Loucy (cell line): Measurements from ENCODE around the gene GRIPAP1.
"Not testable (repeated sequence)": the region's sequence is repeated elsewhere in the genome, so short reads cannot be mapped to it uniquely, and the experiment has no call there.

ENCODE experiments used
- H2AFZ ChIP-seq: fragments of 200-600 bp; sonication (generic); 2 replicates; pipeline ENCODE4 v1.6.0; 2016; ENCODE audit warnings: antibody characterized with exemption, mild to moderate bottlenecking, low read length, moderate library complexity
- H3F3A ChIP-seq: fragments of 200-600 bp; 2 replicates; pipeline ENCODE4 v1.6.0; 2016; ENCODE audit warnings: antibody characterized with exemption, low read depth, mild to moderate bottlenecking
- H3K27me3 ChIP-seq: fragments of 200-600 bp; sonication (generic); 2 replicates; pipeline ENCODE4 v1.6.1; 2014; ENCODE audit warnings: low read length, mild to moderate bottlenecking; ENCODE audit not compliant: insufficient read depth, poor library complexity, severe bottlenecking
- H3K36me3 ChIP-seq: fragments of 200-600 bp; sonication (generic); 2 replicates; pipeline ENCODE4 v1.6.1; 2016; ENCODE audit warnings: low read length; ENCODE audit not compliant: insufficient read depth
- H3K4me1 ChIP-seq: fragments of 200-600 bp; sonication (generic); 2 replicates; pipeline ENCODE4 v1.5.1; 2014; ENCODE audit warnings: low read length, mild to moderate bottlenecking; ENCODE audit not compliant: insufficient read depth, poor library complexity, severe bottlenecking
- H3K4me2 ChIP-seq: fragments of 200-600 bp; sonication (generic); 2 replicates; pipeline ENCODE4 v1.6.0; 2014; ENCODE audit warnings: antibody characterized with exemption, low read length, low read depth, mild to moderate bottlenecking; ENCODE audit not compliant: poor library complexity, severe bottlenecking
- H3K4me3 ChIP-seq: fragments of 200-600 bp; sonication (generic); 2 replicates; pipeline ENCODE4 v1.5.1; 2014; ENCODE audit warnings: low read length, mild to moderate bottlenecking, mixed read lengths; ENCODE audit not compliant: poor library complexity, severe bottlenecking
- H3K79me2 ChIP-seq: fragments of 200-600 bp; sonication (generic); 2 replicates; pipeline ENCODE4 v1.6.1; 2014; ENCODE audit warnings: low read length; ENCODE audit not compliant: insufficient read depth
- H3K9ac ChIP-seq: fragments of 200-600 bp; sonication (generic); 2 replicates; pipeline ENCODE4 v1.6.0; 2014; ENCODE audit warnings: mild to moderate bottlenecking, low read depth, low read length, moderate library complexity; ENCODE audit not compliant: poor library complexity, severe bottlenecking
- H3K9me2 ChIP-seq: fragments of 200-600 bp; sonication (generic); replicated peaks from 2 replicates; pipeline ENCODE4 v1.6.1; 2016; ENCODE audit warnings: low read depth, low read length, mixed read lengths
- H3K9me3 ChIP-seq: fragments of 200-600 bp; sonication (generic); 2 replicates; pipeline ENCODE4 v1.6.1; 2014; ENCODE audit warnings: mild to moderate bottlenecking, antibody characterized with exemption, low read length, low read depth; ENCODE audit not compliant: insufficient read depth
- H4K20me1 ChIP-seq: fragments of 200-600 bp; sonication (generic); 2 replicates; pipeline ENCODE4 v1.6.0; 2014; ENCODE audit warnings: antibody characterized with exemption, low read length, mild to moderate bottlenecking; ENCODE audit not compliant: insufficient read depth, poor library complexity, severe bottlenecking
- CTCF ChIP-seq: fragments of 200-600 bp; sonication (generic); conservative IDR thresholded peaks from 2 replicates; pipeline ENCODE4 v1.5.1; 2014; ENCODE audit warnings: mild to moderate bottlenecking, antibody characterized with exemption, low read length
- EZH2phosphoT487 ChIP-seq: fragments of 200-600 bp; IDR thresholded peaks from 2 replicates; pipeline ENCODE4 v1.6.1; 2018; ENCODE audit warnings: antibody characterized with exemption, mild to moderate bottlenecking, moderate library complexity, borderline replicate concordance

The GRIPAP1 gene

GRCh38 chrX:48981178-48981577 lies 20.9 kb downstream of the GRIPAP1 start:
- no peaks in the 10 kb centered on the region for H3K27me3 ChIP-seq
- H3F3A ChIP-seq = no peaks in the 10 kb centered on the region
- H3K9ac ChIP-seq = no peak overlapping the region
- H3K4me1 ChIP-seq = no peaks in the 10 kb centered on the region
- TF ChIP-seq CTCF (no peak), EZH2phosphoT487 (no peak)
- no peak overlapping the region for H2AFZ ChIP-seq
- H3K36me3 ChIP-seq = peaks cover 32% of the 10 kb centered on the region; the same call in 1 of the 2 replicates
- no peak overlapping the region for H3K4me3 ChIP-seq
- H3K4me2 ChIP-seq = no peak overlapping the region
- H3K9me3 ChIP-seq = no peaks in the 10 kb centered on the region
- no peaks in the 10 kb centered on the region for H4K20me1 ChIP-seq
- no peaks in the 10 kb centered on the region for H3K79me2 ChIP-seq
- H3K9me2 ChIP-seq = no peaks in the 10 kb centered on the region

GRCh38 chrX:48980341-48980740 lies 21.7 kb downstream of the GRIPAP1 start:
- not testable (repeated sequence) for H3K9ac ChIP-seq, H3K79me2 ChIP-seq, H3K9me3 ChIP-seq, H3K4me3 ChIP-seq, H3F3A ChIP-seq, H3K9me2 ChIP-seq, H4K20me1 ChIP-seq, H3K4me2 ChIP-seq, H2AFZ ChIP-seq, H3K4me1 ChIP-seq, H3K27me3 ChIP-seq
- peaks cover 32% of the 10 kb centered on the region; the same call in 1 of the 2 replicates for H3K36me3 ChIP-seq

- TF ChIP-seq EZH2phosphoT487 = no peak
- TF ChIP-seq CTCF = no peak
- Histone ChIP-seq H4K20me1 (no peaks in the 10 kb centered on the region), H3K27me3 (no peaks in the 10 kb centered on the region), H3K4me3 (no peak overlapping the region), H3K36me3 (peaks cover 27% of the 10 kb centered on the region; the same call in 1 of the 2 replicates), H2AFZ (no peak overlapping the region), H3K4me1 (no peaks in the 10 kb centered on the region), H3K79me2 (no peaks in the 10 kb centered on the region), H3K9me3 (no peaks in the 10 kb centered on the region), H3K4me2 (no peak overlapping the region), H3K9ac (no peak overlapping the region), H3K9me2 (no peaks in the 10 kb centered on the region), H3F3A (no peaks in the 10 kb centered on the region)
These were observed 23.8 kb downstream of the GRIPAP1 start for GRCh38 chrX:48978226-48978625.

GRCh38 chrX:48976086-48976485 lies 26.0 kb downstream of the GRIPAP1 start:
- no peaks in the 10 kb centered on the region for H3K27me3 ChIP-seq
- no peak for TF ChIP-seq EZH2phosphoT487
- TF ChIP-seq CTCF = no peak
- H3K9me3 ChIP-seq = no peaks in the 10 kb centered on the region
- H4K20me1 ChIP-seq = no peaks in the 10 kb centered on the region
- no peak overlapping the region for H3K9ac ChIP-seq
- H3K79me2 ChIP-seq = no peaks in the 10 kb centered on the region
- no peak overlapping the region for H3K4me2 ChIP-seq
- peaks cover 13% of the 10 kb centered on the region; the same call in 1 of the 2 replicates for H3K36me3 ChIP-seq
- H3F3A ChIP-seq = no peaks in the 10 kb centered on the region
- no peak overlapping the region for H3K4me3 ChIP-seq
- no peak overlapping the region for H2AFZ ChIP-seq
- H3K4me1 ChIP-seq = no peaks in the 10 kb centered on the region
- no peaks in the 10 kb centered on the region for H3K9me2 ChIP-seq
